Retinal pigment epithelial cell (primary cell): Measurements from ENCODE around the gene ZFPM1.

Experiments
- DNase-seq: peaks from one replicate; pipeline ENCODE4 v3.0.0-alpha.2; 2010; ENCODE audit warnings: low read depth
- H3K4me3 ChIP-seq: 2 replicates; pipeline ENCODE4 v1.5.1; 2011; ENCODE audit warnings: mild to moderate bottlenecking, low read length, control low read depth, moderate library complexity
- TF ChIP-seq, protein P1 (sequence below): conservative IDR thresholded peaks from 2 replicates; pipeline ENCODE4 v1.5.1; 2011; ENCODE audit warnings: low read depth, low read length, control low read depth, inconsistent platforms

ZFPM1 gene

DNA sequence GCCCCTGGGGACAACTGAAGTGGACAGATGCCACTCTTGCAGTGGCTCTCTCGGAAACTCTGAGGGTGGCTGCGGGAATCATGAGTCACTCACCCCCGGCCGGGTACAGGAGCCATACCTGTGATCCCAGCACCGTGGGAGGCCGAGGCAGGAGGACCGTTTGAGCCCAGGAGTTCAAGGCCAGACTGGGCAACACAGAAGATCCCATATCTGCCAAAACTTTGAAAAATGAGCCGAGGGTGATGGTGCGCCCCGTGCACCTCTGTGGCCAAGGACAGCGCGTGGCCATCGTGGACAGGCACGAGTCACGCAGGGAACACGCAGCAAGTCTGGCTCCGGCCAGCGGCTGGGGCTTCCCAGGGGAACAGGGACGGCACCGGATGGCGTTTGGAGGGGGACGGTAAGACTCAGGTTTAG lies 75.8 kb downstream of the ZFPM1 start:
- TF ChIP-seq, protein P1, sequence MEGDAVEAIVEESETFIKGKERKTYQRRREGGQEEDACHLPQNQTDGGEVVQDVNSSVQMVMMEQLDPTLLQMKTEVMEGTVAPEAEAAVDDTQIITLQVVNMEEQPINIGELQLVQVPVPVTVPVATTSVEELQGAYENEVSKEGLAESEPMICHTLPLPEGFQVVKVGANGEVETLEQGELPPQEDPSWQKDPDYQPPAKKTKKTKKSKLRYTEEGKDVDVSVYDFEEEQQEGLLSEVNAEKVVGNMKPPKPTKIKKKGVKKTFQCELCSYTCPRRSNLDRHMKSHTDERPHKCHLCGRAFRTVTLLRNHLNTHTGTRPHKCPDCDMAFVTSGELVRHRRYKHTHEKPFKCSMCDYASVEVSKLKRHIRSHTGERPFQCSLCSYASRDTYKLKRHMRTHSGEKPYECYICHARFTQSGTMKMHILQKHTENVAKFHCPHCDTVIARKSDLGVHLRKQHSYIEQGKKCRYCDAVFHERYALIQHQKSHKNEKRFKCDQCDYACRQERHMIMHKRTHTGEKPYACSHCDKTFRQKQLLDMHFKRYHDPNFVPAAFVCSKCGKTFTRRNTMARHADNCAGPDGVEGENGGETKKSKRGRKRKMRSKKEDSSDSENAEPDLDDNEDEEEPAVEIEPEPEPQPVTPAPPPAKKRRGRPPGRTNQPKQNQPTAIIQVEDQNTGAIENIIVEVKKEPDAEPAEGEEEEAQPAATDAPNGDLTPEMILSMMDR: no peak
- H3K4me3 ChIP-seq: no peak overlapping the region
- no peak for DNase-seq

DNA sequence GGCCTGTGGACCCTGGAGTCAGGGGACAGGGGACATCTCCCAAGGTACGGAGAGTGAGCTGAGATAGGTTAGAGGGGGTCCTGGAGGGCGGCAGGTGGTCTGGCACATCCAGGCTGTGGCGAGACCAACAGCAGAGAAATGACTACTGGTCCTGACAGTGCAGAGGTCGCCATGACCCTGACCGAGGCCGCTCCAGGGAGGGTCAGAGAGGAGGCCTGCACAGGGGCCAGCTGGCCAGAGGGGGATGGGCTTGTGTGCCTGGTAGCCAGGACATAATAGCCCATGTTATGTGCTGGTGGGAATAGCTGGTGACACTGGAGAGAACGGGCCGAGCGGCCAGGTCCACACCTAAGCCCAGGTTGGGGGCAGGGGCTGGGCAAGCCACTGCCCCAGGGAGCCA lies 76.5 kb downstream of the ZFPM1 start:
- TF ChIP-seq, protein P1: no peak
- H3K4me3 ChIP-seq: no peak overlapping the region
- no peak for DNase-seq

DNA sequence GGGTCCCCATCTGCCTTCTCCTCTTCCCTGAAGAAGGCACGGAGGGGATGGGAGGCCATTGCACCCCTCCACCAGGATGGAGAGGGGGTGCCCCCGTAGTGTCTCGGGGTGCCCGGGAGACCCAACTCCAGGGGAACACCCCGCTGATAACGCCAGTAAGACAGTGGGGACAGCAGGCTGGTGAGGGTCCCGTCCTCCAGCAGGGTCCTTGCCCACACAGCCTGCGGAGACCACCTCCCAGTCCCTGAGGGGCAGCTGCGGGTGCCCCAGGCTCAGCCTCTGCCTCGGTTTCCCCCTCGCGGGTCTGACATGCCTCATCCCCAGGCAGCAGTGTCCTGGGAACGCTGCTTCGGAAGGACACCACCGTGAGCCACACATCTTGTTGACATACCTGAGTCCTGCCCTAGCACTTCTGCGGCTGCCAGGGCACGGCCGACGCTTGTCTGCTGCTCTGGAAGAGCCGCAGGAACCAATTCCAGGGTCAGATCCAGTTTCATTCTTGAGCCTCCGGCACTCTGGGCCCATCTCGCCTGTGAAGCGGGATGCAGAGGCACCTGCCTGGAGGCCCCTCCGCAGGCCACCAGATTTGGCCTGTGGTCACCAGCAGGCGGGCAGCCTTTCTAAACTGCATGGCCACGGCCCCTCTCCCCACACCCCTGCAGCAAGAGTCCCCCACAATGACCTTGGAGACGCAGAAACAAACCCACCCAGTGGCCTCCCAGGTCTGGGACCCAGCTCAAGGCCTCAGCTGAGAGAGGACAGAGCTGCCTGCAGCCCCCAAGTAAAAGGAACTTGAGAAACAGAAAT lies 77.2 kb downstream of the ZFPM1 start:
- TF ChIP-seq, protein P1: no peak
- DNase-seq: no peak
- H3K4me3 ChIP-seq: no peak overlapping the region

DNA sequence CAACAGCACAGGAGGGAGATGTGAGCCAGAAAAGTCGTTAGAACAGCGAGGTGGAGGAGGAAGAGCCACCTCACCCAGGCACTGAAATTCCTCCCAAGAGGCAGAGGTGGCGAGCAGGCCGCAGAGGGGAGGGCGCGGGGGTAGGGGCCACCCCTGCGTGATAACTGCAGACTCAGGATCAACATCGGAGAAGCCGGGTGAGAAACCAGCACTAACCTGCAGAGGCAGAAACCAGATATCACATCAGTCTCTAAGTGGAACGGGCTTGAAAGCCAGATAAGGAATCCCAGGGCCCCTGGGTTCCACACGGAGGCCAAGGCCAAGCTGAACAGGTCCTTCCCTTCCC lies 77.8 kb downstream of the ZFPM1 start:
- DNase-seq: no peak
- no peak overlapping the region for H3K4me3 ChIP-seq
- TF ChIP-seq, protein P1: no peak

DNA sequence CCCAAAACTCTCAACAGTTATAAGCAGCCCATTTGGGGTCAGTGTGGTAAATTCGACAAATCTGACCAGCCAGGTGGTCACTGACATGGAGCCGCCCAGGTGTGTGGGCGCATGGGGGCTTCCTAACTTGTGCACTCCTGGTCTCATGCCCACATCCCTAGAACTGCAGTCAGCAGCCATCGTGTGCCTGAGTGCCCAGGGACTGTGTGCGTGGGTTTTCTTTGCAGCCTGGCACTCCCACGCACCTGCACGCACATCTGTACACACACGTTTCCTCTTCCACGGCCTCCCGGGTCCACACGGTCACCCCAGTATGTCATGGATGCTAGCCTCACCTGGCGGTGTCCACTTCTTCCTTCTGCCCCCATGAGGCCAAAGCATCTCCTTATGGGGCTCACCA lies 78.3 kb downstream of the ZFPM1 start:
- DNase-seq: no peak
- TF ChIP-seq, protein P1: no peak
- no peak overlapping the region for H3K4me3 ChIP-seq

DNA sequence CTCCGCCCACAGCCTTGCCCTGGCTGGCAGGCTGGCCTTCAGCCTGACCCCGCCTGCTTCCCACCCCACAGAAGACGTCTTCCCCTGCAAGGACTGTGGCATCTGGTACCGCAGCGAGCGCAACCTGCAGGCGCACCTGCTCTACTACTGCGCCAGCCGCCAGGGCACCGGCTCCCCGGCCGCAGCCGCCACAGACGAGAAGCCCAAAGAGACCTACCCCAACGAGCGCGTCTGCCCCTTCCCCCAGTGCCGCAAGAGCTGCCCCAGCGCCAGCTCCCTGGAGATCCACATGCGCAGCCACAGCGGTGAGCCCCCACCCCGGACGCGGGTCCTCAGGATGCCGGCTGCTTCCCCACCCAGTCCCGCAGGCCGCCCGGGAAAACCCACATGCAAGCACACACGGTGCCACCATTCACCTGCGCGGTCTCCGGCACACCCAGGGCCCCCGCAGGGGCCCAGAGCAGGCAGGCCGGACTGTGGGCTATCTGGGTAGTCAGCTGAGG lies 78.9 kb downstream of the ZFPM1 start:
- DNase-seq: no peak
- TF ChIP-seq, protein P1: no peak
- no peak overlapping the region for H3K4me3 ChIP-seq

DNA sequence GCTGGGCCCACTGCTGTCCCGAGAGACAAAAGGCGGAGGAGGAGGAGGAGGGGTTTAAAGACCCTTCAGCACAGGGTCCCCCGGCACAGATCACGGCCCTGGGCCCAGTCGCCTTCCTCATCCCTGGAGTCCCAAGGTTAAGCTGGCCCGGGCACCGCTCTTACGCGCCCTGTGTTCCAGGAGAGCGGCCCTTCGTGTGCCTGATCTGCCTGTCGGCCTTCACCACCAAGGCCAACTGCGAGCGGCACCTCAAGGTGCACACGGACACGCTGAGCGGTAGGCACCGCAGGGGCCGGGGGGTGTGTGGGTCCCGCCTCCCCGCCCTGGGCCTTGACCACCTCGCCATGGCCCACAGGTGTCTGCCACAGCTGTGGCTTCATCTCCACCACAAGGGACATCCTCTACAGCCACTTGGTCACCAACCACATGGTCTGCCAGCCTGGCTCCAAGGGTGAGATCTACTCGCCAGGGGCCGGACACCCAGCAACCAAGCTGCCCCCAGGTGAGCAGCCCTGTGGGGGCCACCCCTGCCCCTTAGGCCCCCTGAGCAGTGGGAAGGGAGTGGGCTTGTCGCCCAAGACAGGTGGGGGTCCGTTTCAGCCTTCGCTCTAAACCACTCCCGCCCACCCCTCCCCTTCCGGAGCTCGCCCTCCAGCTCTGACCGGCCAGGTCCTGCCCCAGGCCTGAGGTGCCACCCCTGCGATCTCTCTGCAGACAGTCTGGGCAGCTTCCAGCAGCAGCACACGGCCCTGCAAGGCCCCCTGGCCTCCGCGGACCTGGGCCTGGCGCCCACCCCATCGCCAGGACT lies 79.6 kb downstream of the ZFPM1 start:
- H3K4me3 ChIP-seq: no peak overlapping the region

More for the DNA sequence above, 79.6 kb downstream of the ZFPM1 start:
- DNase-seq: no peak
- TF ChIP-seq, protein P1: no peak
